Stomach (tissue), 9 donors: Measurements from ENCODE around the gene TLCD2. TPM values are rescaled to one million over a fixed set of nuclear protein-coding genes. Genes with fewer than 3 reads are reported as not detected.

Source experiments
- DNase-seq, 2 donors: peaks; one replicate each; pipeline versions ENCODE4 v3.0.0 to v3.0.0-alpha.2; 2013 to 2019
- H3K27ac ChIP-seq, 5 donors: fragments of 200-600 bp in 4 of 5; sonication (generic) in 4 of 5; one replicate each; pipeline ENCODE4 v1.5.1; 2013 to 2019; ENCODE audit warnings: mild to moderate bottlenecking in 1 of 5, moderate library complexity in 1 of 5
- H3K27me3 ChIP-seq, 3 donors: fragments of 200-600 bp; sonication (generic); one replicate each; pipeline ENCODE4 v1.5.1; 2017 to 2019; ENCODE audit warnings: mixed run types in 1 of 3
- H3K36me3 ChIP-seq, 4 donors: fragments of 200-600 bp; sonication (generic); 1 replicate in 3 of 4; 2 replicates in 1 of 4; pipeline ENCODE4 v1.5.1; 2016 to 2019
- H3K4me1 ChIP-seq, 4 donors: fragments of 200-600 bp; sonication (generic); one replicate each; pipeline ENCODE4 v1.5.1; 2016 to 2019
- H3K4me3 ChIP-seq, 4 donors: fragments of 200-600 bp; sonication (generic) in 3 of 4; one replicate each; pipeline ENCODE4 v1.5.1; 2016 to 2019; ENCODE audit warnings: mild to moderate bottlenecking in 1 of 4
- H3K9me3 ChIP-seq, 4 donors: fragments of 200-600 bp; sonication (generic); one replicate each; pipeline ENCODE4 v1.5.1; 2016 to 2019
- CTCF ChIP-seq, 7 experiments: fragments of 450-650 bp in 4 of 7; fragments of 200-600 bp in 3 of 7; sonication (generic) in 3 of 7; IDR thresholded peaks; one replicate each; pipeline ENCODE4 v1.5.1; 2016 to 2019; ENCODE audit warnings: antibody characterized with exemption in 7 of 7, control low read depth in 2 of 7, mild to moderate bottlenecking in 1 of 7
- EP300 ChIP-seq: sonication (generic); formaldehyde crosslinking; IDR thresholded peaks from one replicate; pipeline ENCODE4 v1.6.1; 2017; ENCODE audit warnings: antibody characterized with exemption
- POLR2A ChIP-seq, 4 donors: fragments of 450-650 bp; IDR thresholded peaks; one replicate each; pipeline ENCODE4 v1.6.1; 2016; ENCODE audit warnings: antibody characterized with exemption in 4 of 4, control low read depth in 2 of 4, mild to moderate bottlenecking in 1 of 4, moderate library complexity in 1 of 4
- POLR2AphosphoS5 ChIP-seq, 3 donors: sonication (generic); formaldehyde crosslinking; IDR thresholded peaks; one replicate each; pipeline ENCODE4 v1.6.1; 2016; ENCODE audit warnings: antibody characterized with exemption in 3 of 3
- WGBS, 5 donors: extraction: QIAGEN DNeasy Blood & Tissue Kit in 3 of 5; methylation state at CpG; one replicate each; pipeline versions ENCODE4 v1.1.5 to v1.1.7; 2013 to 2018; 5-methylcytosine and 5-hydroxymethylcytosine counted together
- intact Hi-C: fragments of 100-400 bp; cut with DNase I; formaldehyde crosslinking; loops from one replicate; pipeline ENCODE4 v1.15.1; 2023; ENCODE audit warnings: low total_unique reads
- polyA plus RNA-seq, 3 donors: library from polyadenylated mRNA; stranded (reverse); fragments of 200-250 nt; gene quantifications; one replicate each; pipeline ENCODE4 v1.2.3, GENCODE V29; 2013
- total RNA-seq, 5 donors: library from RNA; depleted of rRNA; stranded (reverse); fragments of >200 nt; gene quantifications; one replicate each; pipeline versions ENCODE4 v1.1.0 to v1.2.3, GENCODE V29; 2014 to 2016
- donor health status: healthy with polysubstance abuse.
- donor health status: Bipolar disorder and iron deficiency.
- donor health status: healthy.

TLCD2 gene
- total and polyA plus RNA-seq, 8 donors, result 2.8 to 9.6 (median 6.0) TPM

GRCh38 chr17:1730326-1731193 lies 20.4 kb upstream of the TLCD2 start:
- peaks cover 50 to 94% (median 88%) of the 10 kb centered on the region in 4 donors for H3K36me3 ChIP-seq
- TF ChIP-seq EP300 (no peak), POLR2AphosphoS5 (IDR thresholded peaks at IDR 0.05) (peak; percentile 20 to 59 (median 49)), CTCF (IDR thresholded peaks at IDR 0.05) (no peak), POLR2A (IDR thresholded peaks at IDR 0.05) (no peak)

GRCh38 chr17:1729966-1730325 lies 19.8 kb upstream of the TLCD2 start:
- no peak for DNase-seq
- TF ChIP-seq CTCF (IDR thresholded peaks at IDR 0.05), result no peak
- no peak for TF ChIP-seq EP300
- no peak for TF ChIP-seq POLR2A (IDR thresholded peaks at IDR 0.05)
- TF ChIP-seq POLR2AphosphoS5 (IDR thresholded peaks at IDR 0.05), result no peak
- peaks cover 27 to 64% (median 52%) of the 10 kb centered on the region in 4 donors for H3K4me1 ChIP-seq
- H3K27ac ChIP-seq, result peak overlapping the region; percentile 36 to 88 (median 82)
- peaks cover 43 to 88% (median 82%) of the 10 kb centered on the region in 4 donors for H3K36me3 ChIP-seq
- H3K4me3 ChIP-seq, result peak overlapping the region in 3 of 4 donors; percentile 2 to 21 (median 3)
- 40 to 82% (median 64%) methylated on average over 10 to 15 of the region's 15 CpGs for WGBS, 5 donors
- no peaks in the 10 kb centered on the region for H3K27me3 ChIP-seq
- no peaks in the 10 kb centered on the region for H3K9me3 ChIP-seq
- intact Hi-C loops, result loop anchor here (10.0 kb wide), 1 partner anchor 45 kb away; no protein-coding TSS in a partner anchor

More at GRCh38 chr17:1730326-1731193, 20.4 kb upstream of the TLCD2 start:
- H3K27ac ChIP-seq, result peak overlapping the region; percentile 45 to 88 (median 82)
- H3K4me1 ChIP-seq, result peaks cover 23 to 58% (median 46%) of the 10 kb centered on the region in 4 donors
- H3K9me3 ChIP-seq, result no peaks in the 10 kb centered on the region
- intact Hi-C loops, result no loop called here
- WGBS, 5 donors, result 65 to 83% (median 74%) methylated on average over 16 to 40 of the region's 40 CpGs
- peak; percentile 61 to 92 for DNase-seq
- H3K4me3 ChIP-seq, result peak overlapping the region in 2 of 4 donors; percentile 2 to 21
- no peaks in the 10 kb centered on the region for H3K27me3 ChIP-seq

- H3K36me3 ChIP-seq, result peaks cover 31 to 69% (median 63%) of the 10 kb centered on the region in 4 donors
- no peak for TF ChIP-seq POLR2A (IDR thresholded peaks at IDR 0.05)
- TF ChIP-seq CTCF (IDR thresholded peaks at IDR 0.05), result no peak
- no peak for TF ChIP-seq POLR2AphosphoS5 (IDR thresholded peaks at IDR 0.05)
- no peak for TF ChIP-seq EP300
- H3K4me3 ChIP-seq, result no peak overlapping the region
- H3K9me3 ChIP-seq, result no peaks in the 10 kb centered on the region
- H3K27me3 ChIP-seq, result no peaks in the 10 kb centered on the region
- 86 to 92% (median 90%) methylated on average over 24 to 28 of the region's 28 CpGs for WGBS, 5 donors
- DNase-seq, result peak in 1 of 2 donors; percentile 3
- H3K27ac ChIP-seq, result peak overlapping the region in 1 of 5 donors; percentile 88
- peaks cover 37 to 79% (median 65%) of the 10 kb centered on the region in 4 donors for H3K4me1 ChIP-seq
- intact Hi-C loops, result loop anchor here (10.0 kb wide), 1 partner anchor 47 kb away; no protein-coding TSS in a partner anchor
Observed at GRCh38 chr17:1727876-1728630, 17.9 kb upstream of the TLCD2 start.

GRCh38 chr17:1727258-1727789 lies 17.1 kb upstream of the TLCD2 start:
- Histone ChIP-seq H3K27ac (no peak overlapping the region), H3K9me3 (no peaks in the 10 kb centered on the region)
- intact Hi-C loops, result loop anchor here (10.0 kb wide), 1 partner anchor 47 kb away; no protein-coding TSS in a partner anchor

More at GRCh38 chr17:1727258-1727789, 17.1 kb upstream of the TLCD2 start:
- DNase-seq, result no peak
- H3K36me3 ChIP-seq, result peaks cover 26 to 62% (median 56%) of the 10 kb centered on the region in 4 donors
- TF ChIP-seq EP300, result no peak
- no peaks in the 10 kb centered on the region for H3K27me3 ChIP-seq
- WGBS, 5 donors, result 77 to 91% (median 85%) methylated on average over 14 to 21 of the region's 21 CpGs
- H3K4me1 ChIP-seq, result peaks cover 37 to 84% (median 70%) of the 10 kb centered on the region in 4 donors
- H3K4me3 ChIP-seq, result no peak overlapping the region
